Germinal center (tissue), 1 donor: ENCODE data around the gene ZNF143.
"Not testable (repeated sequence)": the region's sequence is repeated elsewhere in the genome, so short reads cannot be mapped to it uniquely, and the experiment has no call there.

ENCODE experiments used
- DNase-seq: peaks from one replicate; pipeline ENCODE4 v3.0.0; 2012; ENCODE audit warnings: mixed read lengths, low spot score

The ZNF143 gene

DNA sequence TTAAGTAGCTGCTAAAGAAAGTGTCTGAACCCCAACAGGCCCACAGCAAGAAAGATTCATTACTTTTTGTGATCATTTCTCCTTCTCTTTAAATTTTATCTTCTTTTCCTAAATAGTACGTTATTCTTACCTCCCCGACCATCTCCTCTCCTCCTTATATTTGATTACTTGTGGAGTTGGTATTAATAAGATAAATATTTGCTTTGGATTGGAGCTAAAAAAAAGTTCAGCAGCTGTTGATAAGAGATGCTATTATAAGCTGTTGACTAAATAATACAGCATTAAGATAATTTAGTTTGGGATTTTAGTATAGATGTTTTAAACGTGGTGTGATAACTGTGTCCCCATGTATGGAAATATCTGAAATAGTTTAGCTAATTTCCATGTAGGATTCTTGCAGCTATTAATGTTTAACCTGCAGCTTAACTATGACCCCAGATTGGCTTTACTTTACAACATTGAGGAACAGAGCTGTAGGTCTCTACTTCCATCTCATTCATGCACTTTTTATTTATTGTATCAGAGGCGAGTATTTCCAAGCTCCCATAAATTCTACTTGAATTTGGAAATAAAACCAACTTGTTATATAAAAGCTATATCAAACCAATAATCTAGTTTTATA is 37.8 kb downstream of the ZNF143 start:
- no peak for DNase-seq

DNA sequence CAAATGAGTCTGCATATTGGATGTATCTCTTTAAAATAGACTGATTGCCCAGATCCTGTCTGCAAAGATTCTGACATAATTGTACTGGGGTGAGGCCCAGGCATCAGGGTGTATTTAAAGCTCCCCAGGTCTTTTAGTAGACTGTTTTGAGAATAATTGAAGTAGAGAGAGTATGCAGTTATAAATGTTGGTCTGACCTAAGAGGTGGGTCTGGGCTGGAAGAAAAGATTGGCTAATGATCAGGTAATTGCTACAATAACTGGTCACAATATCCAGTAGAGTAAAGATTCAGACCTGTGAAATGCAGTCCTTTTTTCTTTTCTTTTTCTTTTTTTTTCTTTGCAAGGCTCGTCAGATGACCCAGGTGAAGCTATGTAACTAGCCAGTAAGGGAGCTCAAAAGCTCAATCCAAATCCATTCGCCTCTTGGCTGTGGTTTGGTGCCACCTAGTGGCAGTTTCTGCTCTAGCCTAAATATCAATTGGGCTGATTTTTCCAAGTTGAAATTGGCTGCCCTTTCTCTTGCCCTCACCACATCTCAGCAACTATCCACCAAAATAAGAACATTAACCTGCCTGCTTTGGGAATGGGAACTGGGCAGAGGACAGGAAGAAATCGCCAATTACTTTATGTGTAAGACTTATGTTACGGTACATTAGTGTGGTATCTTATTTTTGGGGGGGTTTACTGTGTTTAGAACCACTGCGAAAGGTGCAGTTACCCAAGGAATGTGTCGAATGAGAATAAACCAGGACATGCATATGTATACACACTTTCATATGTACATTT is 45.9 kb downstream of the ZNF143 start:
- DNase-seq, result peak; percentile 60

DNA sequence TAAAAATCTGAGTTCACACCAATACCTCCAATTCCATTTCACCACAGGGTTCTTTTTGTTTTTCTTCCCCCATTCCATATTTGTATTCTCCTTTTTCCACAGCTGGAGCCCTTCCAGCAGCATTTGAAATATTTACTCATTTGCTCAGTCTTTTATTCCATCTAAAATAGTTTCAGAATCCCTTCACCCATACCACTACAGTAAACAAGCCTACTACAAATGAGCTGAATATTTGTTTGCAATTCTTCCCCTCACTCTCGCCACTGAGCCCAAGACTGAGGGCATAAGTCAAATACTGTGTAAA is 46.4 kb downstream of the ZNF143 start:
- no peak for DNase-seq

DNA sequence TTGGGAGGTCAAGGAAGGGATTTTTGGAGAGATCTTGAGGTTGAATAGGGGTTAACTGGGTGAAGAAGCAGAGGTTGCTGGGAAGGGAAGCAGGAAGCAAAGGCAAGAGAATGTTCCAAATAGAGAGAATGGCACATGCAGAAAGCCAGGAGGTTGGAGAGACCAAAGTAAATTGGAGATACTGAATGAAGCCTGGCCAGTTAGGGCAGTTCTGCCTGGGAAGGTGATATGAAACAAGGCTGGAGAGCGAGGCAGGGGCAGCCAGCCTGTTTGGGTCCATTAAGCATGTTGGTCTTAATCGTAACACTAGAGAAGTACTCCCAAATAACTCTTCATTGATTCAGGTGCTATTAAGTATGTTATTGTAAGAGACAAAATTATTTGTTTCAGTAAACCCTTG is 48.2 kb downstream of the ZNF143 start:
- DNase-seq, result no peak

DNA sequence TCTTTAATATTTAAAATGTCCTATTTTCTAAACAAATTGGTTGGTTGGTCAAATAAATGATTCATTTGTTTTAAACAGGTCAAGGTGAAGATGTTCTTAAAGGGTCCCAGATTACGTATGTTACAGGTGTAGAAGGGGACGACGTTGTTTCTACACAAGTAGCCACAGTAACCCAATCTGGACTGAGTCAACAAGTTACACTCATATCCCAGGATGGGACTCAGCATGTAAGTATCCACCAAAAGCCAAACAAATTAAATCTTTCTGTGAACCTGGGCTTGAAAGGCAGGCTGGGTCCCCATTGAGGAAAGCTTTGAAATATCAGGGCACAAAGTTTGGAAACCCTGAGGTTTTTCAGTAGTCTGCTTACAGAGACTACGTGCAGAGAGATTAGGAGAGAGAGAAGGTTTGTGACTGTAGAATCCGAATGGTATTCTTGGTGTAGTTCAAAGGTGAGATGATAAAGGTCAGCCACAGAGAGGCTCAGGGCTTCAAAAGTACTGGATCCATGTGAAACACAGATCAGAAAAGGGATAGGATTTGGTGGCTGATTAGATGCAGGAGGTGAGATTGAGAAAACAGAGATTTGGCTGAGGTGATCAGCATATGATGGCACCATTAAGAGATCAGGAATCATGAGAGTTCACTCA is 51.7 kb downstream of the ZNF143 start:
- no peak for DNase-seq

DNA sequence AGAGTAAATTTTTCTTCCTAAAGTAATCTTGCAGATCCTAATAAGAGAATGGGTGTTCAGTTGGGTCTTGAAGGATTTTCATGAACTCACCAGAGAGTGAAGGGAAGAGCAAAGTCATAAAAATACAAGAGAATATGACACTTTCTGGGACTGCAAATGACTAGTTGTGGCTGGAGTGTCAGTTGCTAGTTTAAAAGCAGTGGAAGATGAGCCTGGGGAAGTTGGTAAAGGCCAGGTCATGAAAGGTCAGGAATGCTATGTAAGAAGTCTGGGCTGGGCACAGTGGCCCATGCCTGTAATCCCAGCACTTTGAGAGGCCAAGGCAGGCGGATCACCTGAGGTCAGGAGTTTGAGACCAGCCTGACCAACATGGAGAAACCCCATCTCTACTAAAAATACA is 53.8 kb downstream of the ZNF143 start:
- DNase-seq, result not testable (repeated sequence)

DNA sequence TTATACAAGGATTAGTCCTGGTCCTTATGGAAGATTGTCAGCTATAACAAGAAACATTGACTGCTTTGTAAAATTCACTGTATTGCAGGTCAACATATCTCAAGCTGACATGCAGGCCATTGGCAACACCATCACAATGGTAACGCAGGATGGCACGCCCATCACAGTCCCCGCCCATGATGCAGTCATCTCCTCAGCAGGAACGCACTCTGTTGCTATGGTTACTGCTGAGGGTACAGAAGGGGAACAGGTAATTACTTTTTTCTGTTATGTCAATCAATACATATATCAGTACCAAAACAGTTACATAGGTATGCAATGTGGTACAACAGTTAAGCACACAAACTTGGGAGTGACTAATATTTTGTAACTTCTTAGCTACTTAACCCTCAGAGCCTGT is 55.3 kb downstream of the ZNF143 start:
- no peak for DNase-seq

DNA sequence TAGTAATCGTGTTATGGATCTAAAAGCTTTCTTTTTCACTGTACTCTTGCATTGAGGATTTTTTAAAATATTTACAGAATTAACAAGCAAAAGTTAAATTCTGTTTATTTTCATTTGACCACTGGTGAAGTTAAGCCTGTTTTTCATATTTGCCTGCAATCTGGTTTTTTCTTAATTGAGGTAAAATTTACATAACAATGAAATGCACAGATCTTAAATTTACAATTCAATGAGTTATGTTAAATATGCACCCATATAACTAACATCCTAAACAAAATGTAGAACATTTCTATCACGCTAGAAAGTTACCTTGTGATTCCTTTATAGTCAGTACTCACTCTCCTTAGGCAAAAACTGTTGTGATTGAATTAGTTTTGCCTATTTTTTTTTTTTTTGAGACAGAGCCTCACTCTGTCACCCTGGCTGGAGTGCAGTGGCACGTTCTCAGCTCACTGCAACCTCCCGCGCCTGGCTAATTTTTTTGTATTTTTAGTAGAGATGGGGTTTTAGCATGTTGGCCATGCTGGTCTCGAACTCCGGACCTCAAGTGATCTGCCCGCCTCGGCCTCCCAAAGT is 58.1 kb downstream of the ZNF143 start:
- no peak for DNase-seq

DNA sequence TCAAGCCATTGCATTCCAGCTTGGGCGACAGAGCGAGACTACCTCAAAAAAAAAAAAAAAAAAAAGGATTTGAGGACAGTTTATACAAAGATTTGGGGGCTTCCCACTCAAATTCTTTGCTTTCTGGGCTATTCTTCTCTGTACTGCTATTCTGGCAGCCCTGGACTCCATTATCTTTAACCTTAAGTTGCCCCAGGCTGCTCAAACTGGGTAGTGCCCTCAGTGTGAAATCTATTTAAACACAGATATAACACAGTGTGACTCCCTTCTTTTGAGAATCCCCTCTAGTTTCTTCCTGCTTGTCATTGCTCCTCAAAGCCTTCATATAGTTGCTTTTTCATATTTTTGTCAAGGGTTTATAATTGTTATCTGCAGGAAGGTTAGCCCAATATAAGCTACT is 63.2 kb downstream of the ZNF143 start:
- no peak for DNase-seq

DNA sequence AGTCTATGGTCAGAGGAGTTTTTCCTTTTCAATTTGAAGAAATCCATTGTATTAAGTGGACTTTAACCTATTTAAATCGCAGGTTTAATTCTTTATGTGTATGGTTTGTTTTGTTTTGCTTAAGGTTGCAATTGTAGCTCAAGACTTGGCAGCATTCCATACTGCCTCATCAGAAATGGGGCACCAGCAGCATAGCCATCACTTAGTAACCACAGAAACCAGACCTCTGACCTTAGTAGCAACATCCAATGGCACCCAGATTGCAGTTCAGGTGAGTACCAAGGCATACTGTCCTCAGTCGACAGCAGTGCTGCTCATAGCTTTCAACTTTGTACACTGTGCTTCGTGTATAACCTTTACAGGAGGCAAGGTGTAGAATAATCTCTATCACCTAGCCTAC is 64.3 kb downstream of the ZNF143 start:
- no peak for DNase-seq

DNA sequence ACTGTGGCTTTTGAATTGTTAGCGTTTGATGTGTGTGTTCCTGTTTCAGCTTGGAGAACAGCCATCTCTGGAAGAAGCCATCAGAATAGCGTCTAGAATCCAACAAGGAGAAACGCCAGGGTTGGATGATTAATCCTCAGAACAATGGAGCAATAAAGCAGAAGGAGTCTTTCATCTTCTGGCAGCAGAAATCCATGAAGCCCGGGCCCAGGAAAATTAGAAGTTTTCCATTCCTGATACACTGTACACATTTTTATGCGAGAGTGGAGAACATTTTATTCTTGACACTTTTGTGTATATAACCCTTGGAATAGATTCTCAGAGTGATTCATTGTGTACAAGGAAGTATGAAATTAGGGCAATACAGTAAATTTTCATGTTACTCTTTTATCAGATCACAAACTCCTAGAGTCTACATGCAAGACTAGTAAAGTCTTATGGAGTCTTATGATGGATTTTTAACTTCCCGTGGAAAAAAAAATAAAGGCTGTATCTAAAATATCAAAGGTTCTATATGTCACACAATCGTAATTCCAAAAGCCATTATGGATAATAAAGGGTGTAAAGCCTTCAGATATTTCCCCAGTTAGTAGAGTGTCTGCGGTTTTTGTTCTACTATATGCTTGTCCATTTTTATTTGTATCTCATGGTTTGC is 66.8 kb downstream of the ZNF143 start:
- no peak for DNase-seq

DNA sequence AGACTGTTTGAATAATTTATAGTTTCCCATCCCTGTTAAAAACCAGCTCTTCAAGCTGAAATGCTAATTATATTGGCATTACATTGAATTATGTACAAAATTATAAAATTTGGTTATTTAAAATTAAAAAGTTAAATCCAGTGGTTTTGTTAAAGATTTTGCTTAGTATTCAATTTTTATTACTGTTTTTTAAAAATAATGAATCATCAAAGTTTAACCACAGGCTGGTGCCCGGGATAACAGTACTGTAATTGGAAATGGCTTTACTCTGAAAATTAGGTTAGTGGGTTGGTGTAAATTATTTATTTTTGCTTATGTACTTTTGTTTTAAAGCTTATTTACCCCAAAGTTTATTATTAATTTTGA is 67.3 kb downstream of the ZNF143 start:
- no peak for DNase-seq

DNA sequence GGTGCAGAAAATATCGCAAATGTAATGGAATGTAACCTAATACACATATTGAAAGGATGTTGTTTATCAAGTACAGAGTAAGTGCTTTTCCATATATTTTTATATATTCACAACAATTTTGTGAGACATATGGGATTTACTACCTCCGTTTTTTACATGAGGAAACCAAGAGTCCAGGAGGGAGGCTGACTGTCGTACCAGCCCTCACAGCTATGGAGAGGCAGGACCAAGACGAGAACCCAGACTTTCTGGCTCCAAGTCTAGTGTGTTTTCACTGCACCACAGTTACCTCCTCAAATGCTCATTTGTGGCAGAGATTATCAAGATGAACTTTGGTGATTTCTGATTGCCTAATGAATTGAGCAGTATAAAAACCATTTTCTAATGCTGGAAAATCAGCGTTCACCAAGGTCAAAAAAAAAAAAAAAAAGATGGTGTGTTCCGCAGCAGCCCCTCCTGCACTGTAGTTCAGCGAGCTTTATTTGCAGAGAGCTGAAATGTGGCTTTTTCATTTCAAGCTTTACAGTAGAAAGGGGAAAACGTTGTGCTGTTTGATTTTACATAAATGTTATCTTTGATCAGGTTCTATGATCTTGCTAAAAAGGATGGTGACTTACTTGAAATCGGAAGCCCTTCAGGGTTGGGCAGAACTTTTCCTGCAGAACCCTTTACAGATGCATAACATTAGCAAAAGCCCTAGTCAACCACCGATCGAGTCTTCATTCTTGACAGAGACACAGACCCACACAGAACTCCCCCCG is 67.9 kb downstream of the ZNF143 start:
- no peak for DNase-seq

DNA sequence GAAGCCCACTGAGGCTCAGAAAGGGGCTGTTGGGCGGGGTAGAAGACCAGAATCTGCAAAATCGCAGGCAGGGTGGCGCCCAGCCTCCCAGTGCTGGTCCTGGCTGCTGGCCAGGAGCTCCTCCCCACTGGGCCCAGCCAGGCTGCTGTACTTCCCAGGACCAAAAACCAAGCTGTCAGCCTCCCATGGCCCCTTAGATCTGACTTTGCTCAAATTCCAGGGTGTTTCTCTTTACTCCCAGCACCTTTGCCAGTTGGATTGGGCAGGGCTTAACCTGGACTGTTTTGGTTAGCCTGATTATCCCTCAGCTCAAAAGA is 68.5 kb downstream of the ZNF143 start:
- no peak for DNase-seq

DNA sequence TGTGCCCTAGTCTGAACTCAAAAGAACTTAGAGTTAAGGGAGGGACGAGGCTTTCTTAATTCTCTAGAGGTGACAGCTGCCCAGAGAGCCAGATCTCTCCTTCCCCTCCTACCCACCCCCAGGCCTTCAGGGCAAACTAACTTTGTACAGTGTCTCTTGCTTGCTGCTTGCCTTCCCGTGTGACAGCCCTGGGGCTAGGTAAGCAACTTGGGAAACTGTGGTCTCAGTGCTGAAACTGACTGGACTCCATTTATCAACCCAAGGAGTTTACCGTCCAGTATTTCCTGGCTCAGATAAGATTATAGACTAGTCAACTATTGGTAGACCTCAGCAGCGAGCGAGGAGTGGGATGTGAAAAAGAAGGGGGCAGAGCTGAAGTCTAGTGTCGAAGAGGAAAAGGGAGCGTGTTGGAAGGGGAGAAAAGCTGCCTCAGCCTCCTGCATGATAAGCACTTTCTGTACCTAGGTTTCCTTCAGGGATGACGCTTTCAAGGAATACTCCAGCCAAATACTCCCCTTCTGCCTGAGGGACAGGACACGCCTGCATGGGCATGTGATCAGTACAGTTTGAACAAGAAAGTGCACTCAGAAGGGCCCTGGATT is 69.3 kb downstream of the ZNF143 start:
- no peak for DNase-seq

DNA sequence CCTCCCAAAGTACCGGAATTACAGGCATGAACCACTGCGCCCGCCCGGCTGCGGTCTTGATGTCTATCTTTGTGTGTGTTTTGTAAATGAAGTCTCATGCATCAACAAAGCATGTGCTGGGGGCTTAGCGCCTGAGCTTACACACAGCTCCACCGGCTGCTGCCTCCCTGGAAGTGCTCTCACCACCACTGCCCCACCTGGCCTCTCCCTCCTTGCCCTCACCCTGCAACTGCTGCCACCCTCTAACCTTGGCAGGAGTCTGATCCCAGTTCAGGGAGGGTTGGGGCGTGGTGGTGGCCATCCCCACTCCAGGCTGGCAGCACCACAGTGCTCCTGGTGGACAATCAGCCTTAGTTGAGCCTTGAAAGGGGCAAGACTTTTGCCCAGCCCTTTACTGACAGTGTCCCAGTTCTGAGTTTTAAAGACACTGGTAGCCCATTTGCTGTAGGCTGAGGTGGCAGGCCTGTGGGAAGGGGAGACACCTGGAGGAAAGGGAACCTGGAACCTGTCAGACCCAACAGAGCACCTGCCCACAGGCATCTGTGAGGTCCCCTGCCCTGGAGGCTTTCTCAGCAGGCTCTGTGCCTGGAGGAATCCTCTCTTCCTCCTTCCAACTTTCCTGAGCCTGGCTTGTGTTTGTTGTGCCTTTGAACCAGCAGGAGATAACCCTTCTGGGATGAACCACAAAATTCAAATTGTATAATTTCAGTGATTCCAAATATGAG is 70.3 kb downstream of the ZNF143 start:
- DNase-seq, result no peak

DNA sequence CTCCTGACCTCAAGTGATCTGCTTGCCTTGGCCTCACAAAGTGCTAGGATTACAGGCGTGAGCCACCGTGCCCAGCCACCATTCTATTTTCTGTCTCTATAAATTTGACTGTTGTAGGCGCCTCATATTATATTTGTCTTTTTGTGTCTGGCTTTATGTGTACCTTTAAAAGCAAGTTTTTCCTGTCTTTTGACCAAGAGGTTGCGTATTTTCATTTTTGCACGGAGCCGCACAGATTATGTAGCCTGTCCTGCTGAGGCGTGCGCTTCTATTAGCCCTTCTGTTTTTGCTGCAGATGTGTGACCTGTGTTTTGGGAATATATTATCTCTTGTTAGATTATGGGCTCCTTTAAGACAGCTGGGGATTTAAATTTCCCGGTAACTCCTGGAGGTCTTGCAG is 72.2 kb downstream of the ZNF143 start:
- DNase-seq, result no peak

DNA sequence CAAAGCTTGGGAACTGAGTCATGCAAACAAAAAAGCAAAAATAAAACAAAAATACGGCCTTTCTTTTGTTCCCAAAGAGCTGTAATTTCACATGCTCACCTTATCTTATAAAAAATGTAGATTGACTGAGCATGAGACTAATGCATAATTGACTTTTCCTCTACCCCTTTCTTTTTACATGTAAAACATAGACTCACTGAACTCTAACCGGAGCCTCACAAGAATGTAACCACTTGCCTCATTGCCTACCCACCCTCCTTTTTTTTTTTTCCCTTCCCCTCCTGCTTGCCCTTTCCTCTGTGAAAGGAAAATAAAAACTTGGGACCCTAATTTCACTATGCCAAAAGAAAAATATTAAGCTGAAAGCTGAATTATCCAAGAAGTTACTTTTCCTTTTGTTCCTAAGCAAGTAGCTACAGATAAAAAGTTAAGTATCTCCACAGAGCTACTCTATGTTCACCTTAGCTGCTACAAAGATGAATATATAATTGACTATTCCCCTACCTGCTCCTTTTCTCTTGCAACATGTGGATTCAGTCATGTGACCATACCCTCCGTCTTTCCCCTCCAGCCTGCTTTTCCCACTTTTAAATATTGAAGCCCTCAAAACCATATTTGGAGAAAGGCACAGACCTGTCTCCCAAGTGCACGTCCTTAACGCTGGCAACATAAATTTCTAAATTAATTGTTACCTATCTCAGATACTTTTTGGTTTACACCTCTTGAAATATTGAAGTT is 73.1 kb downstream of the ZNF143 start:
- DNase-seq, result no peak

DNA sequence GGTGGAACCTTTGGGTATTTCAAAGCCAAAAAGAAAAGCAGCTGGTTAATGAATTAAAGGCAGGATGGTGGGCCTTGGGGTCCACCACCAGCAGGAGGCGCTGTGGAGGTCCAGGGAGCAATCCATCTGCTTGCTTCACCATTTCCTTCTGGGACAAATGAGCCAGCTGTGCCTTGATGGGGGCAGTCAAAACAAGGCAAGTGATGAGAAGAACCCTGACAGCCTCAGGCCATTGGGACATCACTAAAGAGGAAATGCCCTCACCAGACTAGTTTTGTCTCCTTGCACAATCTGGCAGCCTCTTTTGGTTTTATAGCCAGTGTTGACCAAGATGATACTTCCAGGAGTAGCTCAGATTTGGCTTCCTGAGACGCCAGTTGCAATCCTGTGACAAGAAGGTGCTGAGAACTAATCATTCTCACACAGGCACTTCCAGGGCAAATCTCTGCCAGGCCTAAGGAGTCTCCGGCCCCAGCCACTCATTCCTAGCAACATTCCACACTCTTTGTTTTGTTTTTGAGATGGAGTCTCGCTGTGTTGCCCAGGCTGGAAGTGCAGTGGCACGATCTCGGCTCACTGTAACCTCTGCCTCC is 74.5 kb downstream of the ZNF143 start:
- DNase-seq, result peak; percentile 77

DNA sequence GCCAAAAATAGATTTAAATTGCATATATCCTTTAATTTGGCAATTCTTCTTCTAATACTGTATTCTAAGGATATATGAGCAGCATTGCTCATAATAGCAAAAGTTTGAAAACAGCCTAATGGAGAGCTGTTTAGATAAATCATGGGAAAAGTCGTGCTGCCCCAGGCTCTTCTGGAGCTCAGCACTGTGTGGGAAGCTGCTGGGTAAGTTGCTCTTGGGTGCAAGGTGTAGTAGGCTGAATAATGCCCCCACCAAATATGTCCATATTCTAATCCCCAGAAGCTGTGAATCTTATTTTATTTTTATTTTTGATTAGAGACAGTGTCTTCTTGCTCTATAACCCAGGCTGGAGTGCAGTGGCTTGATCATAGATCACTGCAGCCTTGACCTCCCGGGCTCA is 77.7 kb downstream of the ZNF143 start:
- DNase-seq, result no peak
